HepG2 (cell line): ENCODE results near the gene PPP4C. TPM values are rescaled to one million over a fixed set of nuclear protein-coding genes. Genes with fewer than 3 reads are reported as not detected.

Experiments
- ATM ChIP-seq: fragments of 450-650 bp; IDR thresholded peaks from 2 replicates; pipeline ENCODE4 v1.7.1; 2017; ENCODE audit warnings: mild to moderate bottlenecking, borderline replicate concordance
- CREM ChIP-seq, 2 experiments: sonication (generic) in 1 of 2; formaldehyde crosslinking in 1 of 2; IDR thresholded peaks; 2 replicates each; pipeline versions ENCODE4 v1.4.0 to v1.6.1; 2016 to 2020; ENCODE audit warnings: antibody characterized with exemption in 1 of 2, mild to moderate bottlenecking in 1 of 2, missing genetic modification reagents in 1 of 2
- ELF4 ChIP-seq: sonication (generic); formaldehyde crosslinking; IDR thresholded peaks from 2 replicates; pipeline ENCODE4 v1.5.0; 2020; ENCODE audit warnings: missing genetic modification reagents, mild to moderate bottlenecking, moderate library complexity, borderline replicate concordance
- HOXA5 ChIP-seq: sonication (generic); formaldehyde crosslinking; IDR thresholded peaks from 2 replicates; pipeline ENCODE4 v1.4.0; 2020; ENCODE audit warnings: missing genetic modification reagents
- IKZF1 ChIP-seq: fragments of 450-650 bp; IDR thresholded peaks from 2 replicates; pipeline ENCODE4 v1.7.1; 2016
- POLR2AphosphoS2 ChIP-seq: IDR thresholded peaks from 2 replicates; pipeline ENCODE4 v1.6.1; 2011; ENCODE audit warnings: low read depth, low read length, improper control_type of control experiment
- SKI ChIP-seq: fragments of 450-650 bp; IDR thresholded peaks from one replicate; pipeline ENCODE4 v1.6.1; 2018; ENCODE audit warnings: mild to moderate bottlenecking; ENCODE audit not compliant: partially characterized antibody
- TBL1XR1 ChIP-seq: fragments of 150-350 bp; IDR thresholded peaks from 2 replicates; pipeline ENCODE4 v1.6.1; 2014; ENCODE audit warnings: borderline replicate concordance, low read length; ENCODE audit not compliant: partially characterized antibody
- ZMYM4 ChIP-seq: sonication (generic); formaldehyde crosslinking; IDR thresholded peaks from 2 replicates; pipeline ENCODE4 v1.8.1; 2023; ENCODE audit warnings: mild to moderate bottlenecking, missing genetic modification reagents
- ZNF124 ChIP-seq: sonication (generic); formaldehyde crosslinking; IDR thresholded peaks from 2 replicates; pipeline ENCODE4 v1.4.0; 2020; ENCODE audit warnings: missing genetic modification reagents
- ZNF207 ChIP-seq: fragments of 450-650 bp; IDR thresholded peaks from 2 replicates; pipeline ENCODE4 v1.6.1; 2016; ENCODE audit warnings: antibody characterized with exemption, borderline replicate concordance
- ZNF24 ChIP-seq: fragments of 450-650 bp; IDR thresholded peaks from 2 replicates; pipeline ENCODE4 v1.6.1; 2017; ENCODE audit warnings: antibody characterized with exemption, mild to moderate bottlenecking
- ZNF251 ChIP-seq: sonication (generic); formaldehyde crosslinking; IDR thresholded peaks from 2 replicates; pipeline ENCODE4 v1.9.0; 2021; ENCODE audit warnings: mild to moderate bottlenecking, missing genetic modification reagents
- ZNF3 ChIP-seq: IDR thresholded peaks from 2 replicates; pipeline ENCODE4 v1.7.0; 2017; ENCODE audit warnings: inconsistent platforms
- ZNF407 ChIP-seq: sonication (generic); formaldehyde crosslinking; IDR thresholded peaks from one replicate; pipeline ENCODE4 v1.5.1; 2020; ENCODE audit warnings: mild to moderate bottlenecking, missing genetic modification reagents; ENCODE audit errors: not compliant biosample characterization
- ZNF512B ChIP-seq: sonication (generic); formaldehyde crosslinking; IDR thresholded peaks from 2 replicates; pipeline ENCODE4 v1.5.1; 2020; ENCODE audit warnings: missing genetic modification reagents, mild to moderate bottlenecking, borderline replicate concordance
- ZNF639 ChIP-seq: conservative IDR thresholded peaks from 2 replicates; pipeline ENCODE4 v1.6.1; 2018; ENCODE audit warnings: missing genetic modification reagents
- ZNF841 ChIP-seq: sonication (generic); formaldehyde crosslinking; IDR thresholded peaks from 2 replicates; pipeline ENCODE4 v1.8.1; 2023; ENCODE audit warnings: missing genetic modification reagents, borderline replicate concordance
- polyA plus RNA-seq, 8 experiments: library from polyadenylated mRNA; depleted of rRNA in 3 of 8; stranded (reverse) in 7 of 8; unstranded in 1 of 8; fragments of >200 nt; fragmentation: Illumina TruSeq in 4 of 8; extraction: Trizol in 4 of 8; gene quantifications; 2 replicates each; pipeline versions ENCODE4 v1.2.1 to v1.2.3, GENCODE V29; 2011 to 2016; ENCODE audit warnings: low read depth in 4 of 8, missing spikeins in 1 of 8, mixed read lengths in 1 of 8; ENCODE audit not compliant: insufficient read depth in 1 of 8
- total RNA-seq, 5 experiments: library from RNA; depleted of rRNA; stranded (reverse); fragments of >200 nt; fragmentation: Illumina TruSeq; extraction: Trizol; gene quantifications; 2 replicates each; pipeline ENCODE4 v1.2.3, GENCODE V29; 2016; ENCODE audit warnings: low read depth in 1 of 5

The PPP4C gene
- total and polyA plus RNA-seq, 2 of the 13 experiments (the other 11 are each of a cell fraction or from before 2014, with no cell fraction given): 176 to 220 TPM

GRCh38 chr16:30032083-30032819 lies 43.5 kb upstream of the PPP4C start (continued):
- TF ChIP-seq ZNF407 (CRISPR knock-in tag) (no peak), ZNF841 (no peak), ZMYM4 (CRISPR knock-in tag) (peak; percentile 22; the same call in 1 of the 2 replicates), SKI (peak; percentile 10), ZNF124 (CRISPR knock-in tag) (peak; percentile 68; the same call in 1 of the 2 replicates), CREM (IDR thresholded peaks at IDR 0.05) (no peak), CREM (CRISPR knock-in tag; IDR thresholded peaks at IDR 0.05) (no peak), POLR2AphosphoS2 (no peak), HOXA5 (no peak), ZNF24 (no peak), ELF4 (CRISPR knock-in tag) (no peak), ZNF639 (CRISPR knock-in tag) (no peak), ZNF207 (no peak), ZNF251 (CRISPR knock-in tag) (no peak), TBL1XR1 (no peak), ZNF512B (CRISPR knock-in tag) (no peak; the same call in 1 of the 2 replicates), ATM (no peak), IKZF1 (no peak), ZNF3 (CRISPR knock-in tag) (no peak)
